Measurements from ENCODE around the gene MYO19. TPM values are rescaled to one million over a fixed set of nuclear protein-coding genes. Genes with fewer than 3 reads are reported as not detected.

Gene MYO19
- 65.1 TPM for total RNA-seq

GRCh38 chr17:36534840-36535668 is at the start of gene MYO19, which contains the start of gene PIGW:
Gene MYO19, minus strand, starts transcription at chr17:36534868. Its CDS starts 2,330 bp downstream, at chr17:36532538.
Gene PIGW, plus strand, starts transcription at chr17:36534987. Its CDS starts 2,115 bp downstream, at chr17:36537102.
- DNase-seq, result peak; percentile 73

GRCh38 chr17:36583787-36584186 is 49.1 kb upstream of the MYO19 start:
- DNase-seq, result no peak

GRCh38 chr17:36578671-36579070 is 44.0 kb upstream of the MYO19 start:
- DNase-seq, result no peak

- DNase-seq, result no peak
Observed at GRCh38 chr17:36576793-36577192, 42.1 kb upstream of the MYO19 start.

- no peak for DNase-seq
Observed at GRCh38 chr17:36575028-36575427, 40.4 kb upstream of the MYO19 start.

- no peak for DNase-seq
Observed at GRCh38 chr17:36566081-36566480, 31.4 kb upstream of the MYO19 start.

- DNase-seq, result no peak
Observed at GRCh38 chr17:36553459-36553858, 18.8 kb upstream of the MYO19 start.

GRCh38 chr17:36550491-36551417 is 16.1 kb upstream of the MYO19 start:
- DNase-seq, result no peak

GRCh38 chr17:36547776-36548175 is 13.1 kb upstream of the MYO19 start:
- DNase-seq, result no peak

- no peak for DNase-seq
Observed at GRCh38 chr17:36546418-36547093, 11.9 kb upstream of the MYO19 start.

- peak; percentile 97 for DNase-seq
Observed at GRCh38 chr17:36545465-36546417, 11.1 kb upstream of the MYO19 start.

- no peak for DNase-seq
Observed at GRCh38 chr17:36545077-36545464, 10.4 kb upstream of the MYO19 start.

GRCh38 chr17:36544307-36545076 is 9.8 kb upstream of the MYO19 start, which contains the start of gene GGNBP2:
Gene GGNBP2, plus strand, starts transcription at chr17:36544919. Its CDS starts 806 bp downstream, at chr17:36545725.
- DNase-seq, result peak; percentile 91

GRCh38 chr17:36544044-36544306 is 9.3 kb upstream of the MYO19 start:
- DNase-seq, result peak; percentile 30

- DNase-seq, result no peak
Observed at GRCh38 chr17:36542755-36543154, 8.1 kb upstream of the MYO19 start.

GRCh38 chr17:36540696-36541095 is 6.0 kb upstream of the MYO19 start:
- DNase-seq, result no peak

GRCh38 chr17:36535669-36536081 is 1.0 kb upstream of the MYO19 start:
- no peak for DNase-seq

- no peak for DNase-seq
Observed at GRCh38 chr17:36533935-36534839, 481 bp downstream of the MYO19 start.

GRCh38 chr17:36532435-36532975 is 2.2 kb downstream of the MYO19 start:
- DNase-seq, result no peak

All from skin of body (tissue), 2 donors.